OCI-M2 (cell line): Measurements from ENCODE around the gene MTARC1.

ENCODE experiments used
- DNase-seq: peaks from one replicate; lab custom pipeline; 2025; ENCODE audit not compliant: unreplicated experiment; lab: John Stamatoyannopoulos, UW

The MTARC1 gene

DNA sequence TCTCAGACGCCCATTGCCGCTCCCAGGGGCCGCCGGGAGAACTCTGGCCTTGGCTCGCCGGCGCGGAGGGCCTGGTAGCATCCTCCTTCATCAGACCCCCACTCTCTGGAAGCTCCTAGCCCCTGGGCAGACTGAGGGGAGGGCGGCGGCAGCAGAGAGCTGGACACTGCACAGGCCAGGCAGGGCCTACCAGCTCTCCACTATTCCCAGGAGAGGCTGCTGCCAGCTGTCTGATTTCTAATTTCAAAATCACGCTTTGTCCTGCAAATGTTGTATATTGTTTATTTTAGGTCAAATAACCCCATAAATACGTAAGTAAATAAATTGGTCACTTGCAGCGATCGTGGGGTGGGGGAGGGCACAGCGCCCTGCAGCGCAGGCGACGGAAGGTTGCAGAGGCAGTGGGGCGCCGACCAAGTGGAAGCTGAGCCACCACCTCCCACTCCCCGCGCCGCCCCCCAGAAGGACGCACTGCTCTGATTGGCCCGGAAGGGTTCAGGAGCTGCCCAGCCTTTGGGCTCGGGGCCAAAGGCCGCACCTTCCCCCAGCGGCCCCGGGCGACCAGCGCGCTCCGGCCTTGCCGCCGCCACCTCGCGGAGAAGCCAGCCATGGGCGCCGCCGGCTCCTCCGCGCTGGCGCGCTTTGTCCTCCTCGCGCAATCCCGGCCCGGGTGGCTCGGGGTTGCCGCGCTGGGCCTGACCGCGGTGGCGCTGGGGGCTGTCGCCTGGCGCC lies at the start of gene MTARC1:
Gene MTARC1, plus strand, starts transcription at position 577 of the 732 bp plus-strand sequence. Its CDS starts 32 bp downstream, at position 609.
- DNase-seq = no peak

- no peak for DNase-seq
Observed at GRCh38 chr1:220741349-220741748, 45.4 kb upstream of the MTARC1 start.

DNA sequence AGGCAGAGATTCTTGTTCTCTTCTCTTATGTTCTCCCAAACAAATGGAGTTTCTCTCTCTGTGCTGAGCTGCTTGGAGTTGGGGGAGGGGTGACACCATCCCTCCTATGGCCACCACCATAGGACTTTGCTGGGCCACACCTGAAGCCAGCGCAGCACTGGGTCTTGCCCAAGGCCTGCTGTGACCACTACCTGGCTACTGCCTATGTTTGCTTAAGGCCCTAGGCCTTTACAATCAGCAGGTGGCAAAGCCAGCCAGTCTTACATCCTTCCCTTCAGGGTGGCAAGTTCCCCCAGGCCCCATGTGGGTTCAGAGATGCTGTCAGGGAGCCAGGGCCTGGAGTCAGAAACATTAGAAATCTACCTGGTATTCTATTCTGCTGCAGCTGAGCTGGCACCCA lies 44.9 kb upstream of the MTARC1 start:
- no peak for DNase-seq

- DNase-seq = no peak
Observed at GRCh38 chr1:220742520-220742919, 44.2 kb upstream of the MTARC1 start.

DNA sequence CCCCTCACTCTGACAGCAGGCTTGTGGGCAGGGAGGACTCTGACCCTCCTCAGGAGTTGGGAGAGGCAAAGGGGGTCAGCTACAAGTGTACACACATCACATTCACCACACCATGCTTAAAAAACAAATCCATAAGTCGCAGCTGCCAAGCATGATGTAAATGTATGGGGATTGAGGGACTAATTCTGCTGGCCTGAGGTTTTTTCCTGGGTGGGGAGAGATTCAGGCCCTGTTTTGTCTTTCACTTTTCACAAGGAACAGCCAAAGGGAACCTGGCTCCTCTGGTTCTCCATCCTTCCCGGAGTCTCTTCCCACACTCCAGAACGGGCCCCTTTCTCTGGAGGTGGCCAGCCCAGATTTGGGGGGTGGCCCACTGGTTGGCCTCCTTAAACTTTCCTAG lies 39.9 kb upstream of the MTARC1 start:
- DNase-seq = no peak

DNA sequence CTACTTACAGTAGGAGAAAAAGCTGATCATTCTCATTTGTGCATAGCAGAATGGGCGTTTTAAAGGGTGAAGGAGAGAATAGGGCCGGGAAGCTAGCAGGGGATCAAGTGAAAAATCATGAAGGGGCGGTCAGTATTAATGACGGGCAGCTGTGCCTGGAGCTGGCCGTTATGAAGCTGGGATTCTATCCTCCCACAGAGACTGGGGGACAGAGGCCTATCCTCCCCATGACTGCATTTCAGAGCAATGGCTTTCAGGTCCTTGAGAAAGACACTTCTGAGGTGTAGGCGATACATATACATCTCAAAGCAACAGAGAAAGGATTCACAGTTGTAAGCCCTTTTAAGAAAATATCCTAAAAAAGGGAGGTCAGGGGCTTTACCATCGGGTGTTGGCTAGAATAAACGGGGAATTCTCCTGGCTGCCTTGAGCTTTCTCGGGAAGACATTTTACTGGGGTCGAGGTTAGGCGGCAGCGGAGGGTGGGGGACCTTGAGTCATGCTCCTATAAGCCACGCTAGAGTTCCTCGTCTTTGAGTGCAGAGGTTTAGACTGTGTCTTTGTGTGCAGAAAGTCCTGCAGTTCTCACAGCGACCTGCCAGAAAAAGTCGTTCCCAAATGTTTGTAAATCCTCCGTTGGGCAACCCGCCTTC lies 39.1 kb upstream of the MTARC1 start:
- DNase-seq = no peak

DNA sequence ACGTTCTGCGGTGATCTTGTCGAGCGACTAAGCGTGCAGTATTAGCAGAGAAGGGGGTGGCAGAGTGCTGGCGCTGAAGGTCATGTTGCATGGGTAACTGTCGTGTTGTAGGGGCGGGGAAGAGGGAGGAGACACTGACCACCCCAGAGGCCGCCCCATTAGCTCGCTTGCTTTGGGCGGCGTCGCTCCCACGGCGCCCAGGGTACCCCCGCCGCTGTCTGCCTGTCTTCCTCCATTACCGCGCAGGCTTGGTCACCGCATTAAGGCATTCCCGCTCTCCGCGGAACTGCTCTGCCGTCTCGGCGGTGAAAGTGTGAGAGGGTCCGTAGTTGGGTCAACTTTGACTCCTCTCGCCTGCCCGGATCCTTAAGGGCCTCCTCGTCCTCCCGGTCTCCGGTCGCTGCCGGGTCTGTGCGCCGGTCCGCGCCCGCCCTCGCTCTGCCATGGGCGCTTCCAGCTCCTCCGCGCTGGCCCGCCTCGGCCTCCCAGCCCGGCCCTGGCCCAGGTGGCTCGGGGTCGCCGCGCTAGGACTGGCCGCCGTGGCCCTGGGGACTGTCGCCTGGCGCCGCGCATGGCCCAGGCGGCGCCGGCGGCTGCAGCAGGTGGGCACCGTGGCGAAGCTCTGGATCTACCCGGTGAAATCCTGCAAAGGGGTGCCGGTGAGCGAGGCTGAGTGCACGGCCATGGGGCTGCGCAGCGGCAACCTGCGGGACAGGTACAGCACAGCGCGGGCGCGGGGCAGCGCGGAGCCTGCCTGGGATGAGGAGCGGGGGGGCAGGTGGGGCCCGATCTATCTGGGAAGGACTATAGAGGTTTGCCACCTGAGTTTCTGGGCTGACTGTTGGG lies 38.4 kb upstream of the MTARC1 start, which contains the start of gene MTARC2:
Gene MTARC2, plus strand, starts transcription at position 234 of the 846 bp plus-strand sequence. Its CDS starts 210 bp downstream, at position 444.
- no peak for DNase-seq

GRCh38 chr1:220748936-220749335 lies 37.8 kb upstream of the MTARC1 start:
- DNase-seq = no peak

DNA sequence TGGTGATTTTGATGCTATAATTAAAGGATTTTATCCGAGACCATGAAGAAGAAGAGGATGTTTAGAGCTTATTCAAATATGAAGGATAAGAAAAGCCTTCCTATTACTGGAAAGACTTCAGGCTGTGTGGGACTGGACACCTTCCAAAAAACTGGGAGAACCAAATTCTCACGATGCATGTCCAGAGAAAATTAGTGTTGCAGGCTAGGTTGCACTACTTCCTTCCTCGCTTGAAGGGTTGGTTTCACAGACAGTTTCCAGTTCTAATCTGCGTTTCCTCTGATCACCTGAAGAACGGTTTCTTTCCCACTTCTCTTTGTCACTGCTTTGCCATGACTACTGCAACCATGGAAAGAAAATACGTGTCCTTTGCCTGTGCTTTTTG lies 36.6 kb upstream of the MTARC1 start:
- no peak for DNase-seq

- no peak for DNase-seq
Observed at GRCh38 chr1:220751111-220751510, 35.6 kb upstream of the MTARC1 start.

DNA sequence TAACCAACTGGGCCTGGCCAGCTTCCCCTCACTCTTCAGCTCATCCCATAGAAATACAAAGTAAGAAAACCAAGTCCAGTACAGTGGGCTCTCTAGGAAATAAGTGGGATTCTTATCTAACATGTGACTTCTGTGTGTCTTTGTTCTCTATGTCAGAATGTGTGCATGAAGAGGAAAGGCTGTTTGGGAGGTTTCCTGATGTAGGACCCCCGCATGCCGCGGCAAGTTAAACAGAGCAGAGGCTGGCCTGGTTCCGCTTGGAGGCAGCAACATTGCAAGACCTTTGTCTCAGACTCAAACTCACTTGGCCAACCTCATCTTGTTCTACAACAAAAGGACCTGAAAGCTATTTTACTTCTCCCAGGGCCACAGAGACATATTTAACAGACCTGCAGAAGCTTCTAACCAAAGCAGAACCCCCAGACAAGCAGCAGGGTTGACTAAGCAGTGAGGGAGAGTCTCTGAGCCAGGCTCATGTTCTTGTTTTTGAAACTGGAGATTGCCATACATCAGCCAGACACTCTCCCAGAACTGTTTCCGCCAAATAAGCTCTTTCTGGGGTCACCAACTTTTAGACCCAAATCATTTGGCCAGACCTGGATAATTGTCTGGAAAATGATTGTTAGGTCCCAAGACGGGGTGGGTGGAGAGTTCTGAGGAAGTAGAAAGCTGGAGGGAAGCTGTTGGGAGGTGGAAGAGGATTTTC lies 32.3 kb upstream of the MTARC1 start:
- DNase-seq = no peak

- DNase-seq = no peak
Observed at GRCh38 chr1:220754918-220755295, 31.8 kb upstream of the MTARC1 start.

- DNase-seq = no peak
Observed at GRCh38 chr1:220755309-220755708, 31.4 kb upstream of the MTARC1 start.

GRCh38 chr1:220757441-220757840 lies 29.3 kb upstream of the MTARC1 start:
- no peak for DNase-seq

DNA sequence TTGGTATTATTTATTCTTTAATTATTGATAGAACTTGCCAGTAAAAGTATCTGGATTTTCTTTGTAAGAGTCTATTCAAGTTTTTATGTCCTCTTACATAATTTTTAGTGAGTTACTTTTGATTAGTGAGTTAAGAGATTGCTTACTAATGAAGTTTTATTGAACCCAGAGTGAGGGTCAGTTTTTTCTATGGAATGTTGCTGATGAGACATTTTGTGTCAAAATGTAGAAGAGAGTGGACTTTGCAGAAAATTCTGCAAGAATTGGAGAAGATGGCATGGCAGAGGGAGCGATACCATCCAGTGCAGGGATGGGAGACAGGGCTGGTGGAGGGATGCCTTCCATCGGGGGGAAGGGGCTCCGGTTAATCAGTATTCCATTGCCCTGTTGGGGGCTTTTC lies 27.6 kb upstream of the MTARC1 start:
- no peak for DNase-seq

- DNase-seq = no peak
Observed at GRCh38 chr1:220761688-220762427, 24.9 kb upstream of the MTARC1 start.

- no peak for DNase-seq
Observed at GRCh38 chr1:220764757-220765156, 22.0 kb upstream of the MTARC1 start.

- DNase-seq = no peak
Observed at GRCh38 chr1:220767312-220768125, 19.2 kb upstream of the MTARC1 start.

- no peak for DNase-seq
Observed at GRCh38 chr1:220768126-220768601, 18.5 kb upstream of the MTARC1 start.
